H1 (cell line): ENCODE results near the gene HACL1. TPM values are rescaled to one million over a fixed set of nuclear protein-coding genes. Genes with fewer than 3 reads are reported as not detected.

ENCODE experiments used
- CTCF ChIA-PET: fragments of 300-600 bp; sonication (Branson Sonifier 250); formaldehyde crosslinking; loops from one replicate; lab custom pipeline; 2021; ENCODE audit not compliant: partially characterized antibody; lab: Charles Lee
- POLR2A ChIA-PET: fragments of 300-600 bp; sonication (Branson Sonifier 250); formaldehyde crosslinking; loops from one replicate; lab custom pipeline; 2021; ENCODE audit warnings: inconsistent platforms; ENCODE audit not compliant: partially characterized antibody; lab: Charles Lee
- DNase-seq, 2 experiments: peaks; one replicate each; pipeline versions ENCODE4 v3.0.0 to v3.0.0-alpha.2; 2010 to 2022; ENCODE audit warnings: low spot score in 2 of 2, low read depth in 1 of 2, mixed read lengths in 1 of 2
- FAIRE-seq: peaks from 2 replicates; lab custom pipeline; 2011; peaks lifted over from hg19 to GRCh38; lab: Jason Lieb, UNC
- H2AFZ ChIP-seq: 2 replicates; pipeline ENCODE4 v1.8.1; 2012; ENCODE audit warnings: low read length, inconsistent platforms
- H2AK5ac ChIP-seq: 2 replicates; pipeline ENCODE4 v1.6.1; 2013; ENCODE audit warnings: low read depth, low read length
- H2BK120ac ChIP-seq: replicated peaks from 2 replicates; pipeline ENCODE3; 2013; ENCODE audit warnings: low read depth, low read length, inconsistent platforms
- H2BK12ac ChIP-seq: 2 replicates; pipeline ENCODE4 v1.6.1; 2013; ENCODE audit warnings: low read depth, low read length
- H2BK15ac ChIP-seq: 2 replicates; pipeline ENCODE4 v1.6.1; 2013; ENCODE audit warnings: low read length
- H2BK20ac ChIP-seq: 2 replicates; pipeline ENCODE4 v1.6.1; 2013; ENCODE audit warnings: low read length
- H2BK5ac ChIP-seq: 2 replicates; pipeline ENCODE4 v1.6.1; 2013; ENCODE audit warnings: low read depth, low read length
- H3K14ac ChIP-seq: 2 replicates; pipeline ENCODE4 v1.6.1; 2013; ENCODE audit warnings: inconsistent platforms; ENCODE audit not compliant: insufficient read length
- H3K18ac ChIP-seq: 2 replicates; pipeline ENCODE4 v1.6.1; 2013; ENCODE audit warnings: low read length; ENCODE audit errors: extremely low read depth
- H3K23ac ChIP-seq: 2 replicates; pipeline ENCODE4 v1.6.1; 2013; ENCODE audit warnings: inconsistent platforms; ENCODE audit not compliant: insufficient read length
- H3K23me2 ChIP-seq: 2 replicates; pipeline ENCODE4 v1.6.1; 2013; ENCODE audit warnings: low read depth, low read length
- H3K27ac ChIP-seq: 2 replicates; pipeline ENCODE4 v1.6.1; 2011; ENCODE audit warnings: low read depth, low read length, inconsistent platforms
- H3K27me3 ChIP-seq, 4 experiments: replicated peaks in 1 of 4; 1 replicate in 1 of 4; 2 replicates in 3 of 4; pipeline versions ENCODE4 v1.6.1 to v1.8.1; 2011 to 2013; ENCODE audit warnings: low read length in 3 of 4, mild to moderate bottlenecking in 3 of 4, inconsistent platforms in 2 of 4, mixed read lengths in 2 of 4, moderate library complexity in 1 of 4; ENCODE audit not compliant: control insufficient read depth in 3 of 4, insufficient read depth in 3 of 4; ENCODE audit errors: extremely low read depth in 1 of 4
- H3K36me3 ChIP-seq, 4 experiments: 2 replicates each; pipeline versions ENCODE4 v1.6.1 to v1.8.1; 2011 to 2013; ENCODE audit warnings: mild to moderate bottlenecking in 4 of 4, low read length in 3 of 4, moderate library complexity in 2 of 4, control low read depth in 1 of 4, inconsistent platforms in 1 of 4; ENCODE audit not compliant: insufficient read depth in 4 of 4, control insufficient read depth in 2 of 4
- H3K4ac ChIP-seq: replicated peaks from 2 replicates; pipeline ENCODE3; 2013; ENCODE audit warnings: low read length, low read depth, mixed read lengths, inconsistent platforms; ENCODE audit not compliant: insufficient read length
- H3K4me1 ChIP-seq, 4 experiments: replicated peaks in 1 of 4; 1 replicate in 1 of 4; 2 replicates in 3 of 4; pipeline versions ENCODE4 v1.6.1 to v1.8.1; 2011 to 2013; ENCODE audit warnings: low read length in 3 of 4, inconsistent platforms in 2 of 4, mixed read lengths in 1 of 4; ENCODE audit not compliant: insufficient read depth in 4 of 4, control insufficient read depth in 3 of 4
- H3K4me2 ChIP-seq, 2 experiments: 2 replicates each; pipeline versions ENCODE4 v1.6.1 to v1.8.1; 2011 to 2013; ENCODE audit warnings: low read depth in 2 of 2, low read length in 2 of 2, control low read depth in 1 of 2, inconsistent platforms in 1 of 2, mild to moderate bottlenecking in 1 of 2; ENCODE audit not compliant: insufficient read depth in 1 of 2
- H3K4me3 ChIP-seq, 4 experiments: fragments of 200-600, 300-600 bp in 1 of 4; sonication (generic), shearing (Covaris generic), sonication (Bioruptor Twin) in 1 of 4; 2 replicates each; pipeline versions ENCODE4 v1.5.1 to v1.8.1; 2011 to 2016; ENCODE audit warnings: low read length in 4 of 4, low read depth in 3 of 4, control low read depth in 2 of 4, inconsistent platforms in 2 of 4, mild to moderate bottlenecking in 2 of 4, mixed read lengths in 1 of 4, moderate library complexity in 1 of 4; ENCODE audit not compliant: insufficient read depth in 2 of 4; ENCODE audit errors: extremely low read depth in 1 of 4
- H3K56ac ChIP-seq: replicated peaks from 2 replicates; pipeline ENCODE3; 2013; ENCODE audit warnings: low read depth, mild to moderate bottlenecking, mixed read lengths, low read length, inconsistent platforms; ENCODE audit not compliant: insufficient read length
- H3K79me1 ChIP-seq: 2 replicates; pipeline ENCODE4 v1.6.1; 2013; ENCODE audit warnings: low read depth, low read length, control low read depth
- H3K79me2 ChIP-seq, 2 experiments: 2 replicates each; pipeline versions ENCODE4 v1.6.1 to v1.8.1; 2012 to 2013; ENCODE audit warnings: low read length in 2 of 2, mild to moderate bottlenecking in 2 of 2, inconsistent platforms in 1 of 2; ENCODE audit not compliant: insufficient read depth in 2 of 2, control insufficient read depth in 1 of 2
- H3K9ac ChIP-seq, 4 experiments: replicated peaks in 1 of 4; 1 replicate in 1 of 4; 2 replicates in 3 of 4; pipeline versions ENCODE4 v1.6.1 to v1.8.1; 2011 to 2013; ENCODE audit warnings: low read depth in 3 of 4, low read length in 3 of 4, control low read depth in 2 of 4, mild to moderate bottlenecking in 2 of 4, moderate library complexity in 2 of 4, inconsistent platforms in 1 of 4; ENCODE audit errors: extremely low read depth in 1 of 4
- H3K9me3 ChIP-seq, 2 experiments: 2 replicates each; pipeline versions ENCODE4 v1.6.1 to v1.8.1; 2012 to 2013; ENCODE audit warnings: mild to moderate bottlenecking in 2 of 2, moderate library complexity in 2 of 2, control low read depth in 1 of 2, inconsistent platforms in 1 of 2, low read depth in 1 of 2, low read length in 1 of 2, mixed read lengths in 1 of 2; ENCODE audit not compliant: insufficient read depth in 2 of 2
- H4K20me1 ChIP-seq, 2 experiments: replicated peaks in 1 of 2; 2 replicates each; pipeline versions ENCODE3 to v1.8.1; 2011 to 2013; ENCODE audit warnings: inconsistent platforms in 2 of 2, low read length in 2 of 2, mild to moderate bottlenecking in 1 of 2; ENCODE audit not compliant: insufficient read depth in 2 of 2, control insufficient read depth in 1 of 2
- H4K5ac ChIP-seq: 2 replicates; pipeline ENCODE4 v1.6.1; 2013; ENCODE audit warnings: low read length, low read depth, mixed read lengths, inconsistent platforms; ENCODE audit not compliant: insufficient read length
- H4K8ac ChIP-seq: 2 replicates; pipeline ENCODE4 v1.8.0; 2013; ENCODE audit warnings: mild to moderate bottlenecking, moderate library complexity, low read length, inconsistent platforms; ENCODE audit not compliant: insufficient read depth; ENCODE audit errors: extremely low read depth
- H4K91ac ChIP-seq: replicated peaks from 2 replicates; pipeline ENCODE3; 2013; ENCODE audit warnings: low read length, mixed read lengths, inconsistent platforms; ENCODE audit not compliant: insufficient read length
- CBX5 ChIP-seq: fragments of 300-800, 300-1000 bp; sonication (generic); IDR thresholded peaks from 2 replicates; pipeline ENCODE4 v1.7.1; 2016; ENCODE audit warnings: antibody characterized with exemption, low read length, low read depth
- CHD1 ChIP-seq: IDR thresholded peaks from 2 replicates; pipeline ENCODE4 v1.6.1; 2012; ENCODE audit warnings: low read depth, low read length, improper control_type of control experiment
- CREB1 ChIP-seq: IDR thresholded peaks from 2 replicates; pipeline ENCODE4 v1.6.1; 2012; ENCODE audit warnings: inconsistent platforms
- JUND ChIP-seq: IDR thresholded peaks from 2 replicates; pipeline ENCODE4 v1.6.1; 2011; ENCODE audit warnings: mild to moderate bottlenecking, improper control_type of control experiment, low read length
- PHF8 ChIP-seq: fragments of 200-600 bp; sonication (generic); conservative IDR thresholded peaks from 2 replicates; pipeline ENCODE4 v1.7.1; 2012; ENCODE audit warnings: low read depth, mild to moderate bottlenecking, inconsistent platforms, low read length, moderate library complexity
- POU5F1 ChIP-seq: IDR thresholded peaks from 2 replicates; pipeline ENCODE4 v1.6.1; 2011; ENCODE audit warnings: low read depth, mild to moderate bottlenecking, low read length, moderate library complexity
- RAD21 ChIP-seq, 2 experiments: IDR thresholded peaks in 1 of 2; conservative IDR thresholded peaks in 1 of 2; 2 replicates each; pipeline ENCODE4 v1.6.1; 2011; ENCODE audit warnings: low read depth in 2 of 2, low read length in 2 of 2, improper control_type of control experiment in 1 of 2, inconsistent platforms in 1 of 2, mild to moderate bottlenecking in 1 of 2, moderate library complexity in 1 of 2
- RFX5 ChIP-seq: IDR thresholded peaks from 2 replicates; pipeline ENCODE4 v1.6.1; 2011; ENCODE audit warnings: low read depth, low read length, improper control_type of control experiment, borderline replicate concordance
- RXRA ChIP-seq: IDR thresholded peaks from 2 replicates; pipeline ENCODE4 v1.6.1; 2011; ENCODE audit warnings: low read depth, mild to moderate bottlenecking, low read length, moderate library complexity; ENCODE audit not compliant: insufficient read depth
- SIX5 ChIP-seq: IDR thresholded peaks from 2 replicates; pipeline ENCODE4 v1.6.1; 2011; ENCODE audit warnings: mild to moderate bottlenecking, low read depth, low read length
- TCF12 ChIP-seq: IDR thresholded peaks from 2 replicates; pipeline ENCODE4 v1.6.1; 2011; ENCODE audit warnings: low read depth, mild to moderate bottlenecking, low read length
- ZNF274 ChIP-seq: IDR thresholded peaks from 2 replicates; pipeline ENCODE4 v1.7.0; 2012; ENCODE audit warnings: low read length, borderline replicate concordance; ENCODE audit errors: extremely low read depth
- WGBS, 2 experiments: shearing (Covaris generic) in 1 of 2; methylation state at CpG; one replicate each; pipeline versions ENCODE4 v1.1.6 to v1.1.7; 2013 to 2015; ENCODE audit warnings: low lambda C conversion rate in 2 of 2, mixed read lengths in 2 of 2, inconsistent platforms in 1 of 2, low coverage in 1 of 2, missing lambda C conversion rate in 1 of 2; ENCODE audit not compliant: insufficient replicate concordance in 2 of 2, insufficient coverage in 1 of 2, insufficient read length in 1 of 2; ENCODE audit errors: extremely low coverage in 1 of 2, missing lambda C conversion rate in 1 of 2; 5-methylcytosine and 5-hydroxymethylcytosine counted together
- polyA plus RNA-seq, 7 experiments: library from polyadenylated mRNA; depleted of rRNA in 3 of 7; stranded (reverse) in 5 of 7; unstranded in 2 of 7; fragments of >200 nt in 5 of 7; fragments of 200-250 nt in 2 of 7; gene quantifications; 1 replicate in 5 of 7; 2 replicates in 1 of 7; 4 replicates in 1 of 7; pipeline versions ENCODE4 v1.2.1 to v1.2.3, GENCODE V29; 2011 to 2013; ENCODE audit warnings: missing spikeins in 2 of 7, mixed read lengths in 2 of 7
- total RNA-seq: library from RNA; stranded (reverse); fragmentation: NEBNext Ultra II Directional; extraction: Animal tissue kit (Norgen Biotek cat#: 25700); gene quantifications from 2 replicates; pipeline ENCODE4 v1.2.1, GENCODE V29; 2021
- TF ChIP-seq, protein P1 (sequence below): IDR thresholded peaks from 2 replicates; pipeline ENCODE4 v1.6.1; 2011; ENCODE audit warnings: low read depth, mild to moderate bottlenecking, low read length; ENCODE audit not compliant: insufficient read depth

HACL1 gene
- total and polyA plus RNA-seq, 2 of the 8 experiments (the other 6 are each of a cell fraction or from before 2014, with no cell fraction given), result 38.2 to 46.0 TPM

- no peak overlapping the region for H4K5ac ChIP-seq
- no peak overlapping the region for H3K4me3 ChIP-seq
- H3K27me3 ChIP-seq, result no peaks in the 10 kb centered on the region; a peak in 1 of 7 replicates
- peaks cover 0 to 4% (median 2%) of the 10 kb centered on the region in 4 experiments; a peak in 2 of 7 replicates for H3K4me1 ChIP-seq
- no peak overlapping the region for H3K18ac ChIP-seq
- no peaks in the 10 kb centered on the region for H3K79me1 ChIP-seq
- no peak overlapping the region for H4K91ac ChIP-seq
- no peak overlapping the region for H3K56ac ChIP-seq
- no peaks in the 10 kb centered on the region for H3K23me2 ChIP-seq
- H3K36me3 ChIP-seq, result peaks cover 0 to 4% (median 2%) of the 10 kb centered on the region in 4 experiments; a peak in 3 of 8 replicates
- H3K79me2 ChIP-seq, result no peaks in the 10 kb centered on the region
- no peak for FAIRE-seq
- WGBS, 2 experiments, result 74% methylated on average over 4 of the region's 4 CpGs; no CpG with 5 or more reads in 1 of the 2 experiments
- H4K20me1 ChIP-seq, result no peaks in the 10 kb centered on the region
- H2BK15ac ChIP-seq, result no peak overlapping the region
- H4K8ac ChIP-seq, result no peak overlapping the region
- no peak overlapping the region for H3K23ac ChIP-seq
- ChIA-PET CTCF (interaction anchor here (1.3 kb wide), 1 partner anchor 40 kb away, joined by 3 read pairs; no protein-coding TSS in a partner anchor), POLR2A (interaction anchor here (1.6 kb wide), 1 partner anchor 46 kb away, joined by 4 read pairs; the partner anchor contains the start of genes BTD and HACL1)
- no peak overlapping the region for H2AFZ ChIP-seq
- no peak overlapping the region for H3K4me2 ChIP-seq
- no peaks in the 10 kb centered on the region for H3K9me3 ChIP-seq
- no peak overlapping the region for H2BK12ac ChIP-seq
- H3K14ac ChIP-seq, result no peak overlapping the region
- H2BK5ac ChIP-seq, result no peak overlapping the region
- H3K27ac ChIP-seq, result no peak overlapping the region
- no peak for DNase-seq
- H2AK5ac ChIP-seq, result no peak overlapping the region
- no peak overlapping the region for H3K4ac ChIP-seq
- H2BK120ac ChIP-seq, result no peak overlapping the region
- H3K9ac ChIP-seq, result no peak overlapping the region
- H2BK20ac ChIP-seq, result no peak overlapping the region
- TF ChIP-seq ZNF274 (no peak), PHF8 (no peak), CBX5 (no peak), RXRA (no peak), RAD21 (IDR thresholded peaks at IDR 0.05 in 1 of 2, conservative IDR thresholded peaks at IDR 0.05 in 1 of 2; ENCODE audit: low read depth in 2 of 2, low read length in 2 of 2) (no peak), RFX5 (no peak), CREB1 (no peak), SIX5 (no peak), POU5F1 (no peak), JUND (no peak), CHD1 (no peak), TCF12 (no peak)
- TF ChIP-seq, protein P1, sequence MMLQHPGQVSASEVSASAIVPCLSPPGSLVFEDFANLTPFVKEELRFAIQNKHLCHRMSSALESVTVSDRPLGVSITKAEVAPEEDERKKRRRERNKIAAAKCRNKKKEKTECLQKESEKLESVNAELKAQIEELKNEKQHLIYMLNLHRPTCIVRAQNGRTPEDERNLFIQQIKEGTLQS, result no peak
These were observed 46.3 kb upstream of the HACL1 start for GRCh38 chr3:15647611-15648167.
